Naive thymus-derived CD4-positive, alpha-beta T cell (primary cell): Measurements from ENCODE around the gene FAM13A. TPM values are rescaled to one million over a fixed set of nuclear protein-coding genes. Genes with fewer than 3 reads are reported as not detected.

Experiments used
- ATAC-seq: fragments of 150-1000 bp; cut with Tn5 transposase; 2 replicates; pipeline ENCODE4 v1.10.0; 2021; ENCODE audit warnings: mild to moderate bottlenecking, moderate library complexity
- CTCF ChIA-PET: fragments of 350-600 bp; sonication (Branson Sonifier 250); formaldehyde crosslinking; loops from one replicate; lab custom pipeline; 2021; ENCODE audit warnings: antibody characterized with exemption; lab: Charles Lee
- POLR2A ChIA-PET: fragments of 350-600 bp; sonication (Branson Sonifier 250); formaldehyde crosslinking; loops from one replicate; lab custom pipeline; 2021; ENCODE audit warnings: antibody characterized with exemption, inconsistent platforms; lab: Charles Lee
- DNase-seq, 9 donors: peaks; one replicate each; pipeline versions ENCODE4 v3.0.0 to v3.0.0-alpha.2; 2020 to 2022; ENCODE audit warnings: mixed read lengths in 1 of 9
- H3K27ac ChIP-seq: one replicate; pipeline ENCODE4 v1.7.0; 2013; ENCODE audit warnings: mild to moderate bottlenecking, low read depth, low read length, moderate library complexity
- H3K27me3 ChIP-seq, 2 donors: one replicate each; pipeline ENCODE4 v1.7.0; 2013; ENCODE audit warnings: low read length in 2 of 2, mild to moderate bottlenecking in 2 of 2, moderate library complexity in 2 of 2; ENCODE audit not compliant: control insufficient read depth in 2 of 2, insufficient read depth in 2 of 2
- H3K36me3 ChIP-seq, 3 experiments: 1 replicate in 2 of 3; 2 replicates in 1 of 3; pipeline ENCODE4 v1.7.0; 2013; ENCODE audit warnings: low read length in 3 of 3, mild to moderate bottlenecking in 3 of 3, moderate library complexity in 1 of 3; ENCODE audit not compliant: insufficient read depth in 3 of 3, control insufficient read depth in 2 of 3
- H3K4me1 ChIP-seq, 2 donors: one replicate each; pipeline ENCODE4 v1.7.0; 2013; ENCODE audit warnings: low read length in 2 of 2, mild to moderate bottlenecking in 2 of 2, moderate library complexity in 1 of 2; ENCODE audit not compliant: control insufficient read depth in 2 of 2, insufficient read depth in 2 of 2
- H3K4me3 ChIP-seq: 2 replicates; pipeline ENCODE4 v1.7.0; 2013; ENCODE audit warnings: mild to moderate bottlenecking, low read length
- H3K9me3 ChIP-seq, 3 experiments: 1 replicate in 2 of 3; 2 replicates in 1 of 3; pipeline ENCODE4 v1.7.0; 2013; ENCODE audit warnings: low read length in 3 of 3; ENCODE audit not compliant: control insufficient read depth in 2 of 3
- H3K27ac Mint-ChIP-seq, 9 donors: one replicate each; pipeline ENCODE4 v1.8.0; 2020 to 2022; ENCODE audit warnings: mixed read lengths in 9 of 9, mild to moderate bottlenecking in 8 of 9, moderate library complexity in 5 of 9, inconsistent platforms in 2 of 9
- H3K27me3 Mint-ChIP-seq, 5 donors: one replicate each; pipeline ENCODE4 v1.8.0; 2021 to 2022; ENCODE audit warnings: mixed read lengths in 5 of 5, mild to moderate bottlenecking in 1 of 5
- H3K36me3 Mint-ChIP-seq, 5 donors: one replicate each; pipeline ENCODE4 v1.8.0; 2020 to 2022; ENCODE audit warnings: mixed read lengths in 5 of 5, mild to moderate bottlenecking in 3 of 5, inconsistent platforms in 1 of 5
- H3K4me1 Mint-ChIP-seq, 7 donors: one replicate each; pipeline ENCODE4 v1.8.0; 2020 to 2022; ENCODE audit warnings: mixed read lengths in 7 of 7, mild to moderate bottlenecking in 3 of 7, inconsistent platforms in 1 of 7
- H3K4me3 Mint-ChIP-seq, 10 donors: one replicate each; pipeline ENCODE4 v1.8.0; 2020 to 2022; ENCODE audit warnings: mild to moderate bottlenecking in 10 of 10, mixed read lengths in 10 of 10, moderate library complexity in 6 of 10, inconsistent platforms in 2 of 10
- H3K9me3 Mint-ChIP-seq, 11 donors: one replicate each; pipeline ENCODE4 v1.8.0; 2020 to 2022; ENCODE audit warnings: mixed read lengths in 11 of 11, mild to moderate bottlenecking in 4 of 11, inconsistent platforms in 1 of 11, moderate library complexity in 1 of 11
- intact Hi-C, 2 donors: fragments of 100-400 bp; cut with micrococcal nuclease; formaldehyde crosslinking; loops; one replicate each; pipeline ENCODE4 v1.15.1; 2023
- polyA plus RNA-seq, 2 donors: library from polyadenylated mRNA; unstranded; fragments of 300-500 nt; fragmentation: Illumina TruSeq; gene quantifications; one replicate each; pipeline ENCODE4 v1.2.3, GENCODE V29; 2021
- total RNA-seq, 6 experiments: library from RNA in 5 of 6; stranded (reverse) in 5 of 6; gene quantifications; 1 replicate in 5 of 6; 2 replicates in 1 of 6; pipeline ENCODE4 v1.2.3 and lab custom pipeline; 2021 to 2026

The FAM13A gene
- total and polyA plus RNA-seq, 7 experiments from 2014 or later, result 4.5 to 60.4 (median 10.2) TPM

- no peak for ATAC-seq
- no peaks in the 10 kb centered on the region for H3K9me3 Mint-ChIP-seq
- no peaks in the 10 kb centered on the region for H3K27me3 ChIP-seq
- peaks cover 0 to 36% (median 28%) of the 10 kb centered on the region in 5 donors for H3K36me3 Mint-ChIP-seq
- no peaks in the 10 kb centered on the region for H3K4me1 Mint-ChIP-seq
- H3K4me1 ChIP-seq, result no peaks in the 10 kb centered on the region
- H3K27ac Mint-ChIP-seq, result no peak overlapping the region
- CTCF ChIA-PET, result no interaction called here
- no peak overlapping the region for H3K4me3 Mint-ChIP-seq
- intact Hi-C loops, result no loop called here
- H3K4me3 ChIP-seq, result no peak overlapping the region
- DNase-seq, result no peak
- POLR2A ChIA-PET, result no interaction called here
- no peak overlapping the region for H3K27ac ChIP-seq
- no peaks in the 10 kb centered on the region for H3K27me3 Mint-ChIP-seq
- no peaks in the 10 kb centered on the region for H3K9me3 ChIP-seq
- H3K36me3 ChIP-seq, result peaks cover 0 to 45% (median 0%) of the 10 kb centered on the region in 3 experiments
These were observed 304.2 kb downstream of the FAM13A start for GRCh38 chr4:88752754-88753153.

- H3K27ac Mint-ChIP-seq, result peak overlapping the region in 1 of 9 donors; percentile 11
- DNase-seq, result no peak
- no peak for ATAC-seq
- Histone ChIP-seq H3K27me3 (no peaks in the 10 kb centered on the region), H3K4me1 (no peaks in the 10 kb centered on the region), H3K9me3 (no peaks in the 10 kb centered on the region), H3K4me3 (no peak overlapping the region), H3K36me3 (peaks cover 0 to 49% (median 0%) of the 10 kb centered on the region in 3 experiments), H3K27ac (no peak overlapping the region)
- no peak overlapping the region for H3K4me3 Mint-ChIP-seq
- peaks cover 0 to 42% (median 34%) of the 10 kb centered on the region in 5 donors for H3K36me3 Mint-ChIP-seq
- POLR2A ChIA-PET, result no interaction called here
- no peaks in the 10 kb centered on the region for H3K4me1 Mint-ChIP-seq
- no peaks in the 10 kb centered on the region for H3K27me3 Mint-ChIP-seq
- H3K9me3 Mint-ChIP-seq, result no peaks in the 10 kb centered on the region
- intact Hi-C loops, result no loop called here
- CTCF ChIA-PET, result no interaction called here
These were observed 304.9 kb downstream of the FAM13A start for GRCh38 chr4:88752076-88752463.

- no peak overlapping the region for H3K27ac ChIP-seq
- H3K9me3 Mint-ChIP-seq, result no peaks in the 10 kb centered on the region
- H3K36me3 Mint-ChIP-seq, result peaks cover 0 to 47% (median 37%) of the 10 kb centered on the region in 5 donors
- H3K4me1 ChIP-seq, result no peaks in the 10 kb centered on the region
- no peaks in the 10 kb centered on the region for H3K27me3 Mint-ChIP-seq
- peak overlapping the region in 1 of 9 donors; percentile 11 for H3K27ac Mint-ChIP-seq
- H3K36me3 ChIP-seq, result peaks cover 0 to 55% (median 0%) of the 10 kb centered on the region in 3 experiments
- H3K4me3 Mint-ChIP-seq, result no peak overlapping the region
- intact Hi-C loops, result no loop called here
- ATAC-seq (no peak), DNase-seq (no peak)
- no peak overlapping the region for H3K4me3 ChIP-seq
- no peaks in the 10 kb centered on the region for H3K9me3 ChIP-seq
- H3K27me3 ChIP-seq, result no peaks in the 10 kb centered on the region
- ChIA-PET CTCF (no interaction called here), POLR2A (no interaction called here)
- H3K4me1 Mint-ChIP-seq, result no peaks in the 10 kb centered on the region
These were observed 305.5 kb downstream of the FAM13A start for GRCh38 chr4:88751258-88752075.

DNA sequence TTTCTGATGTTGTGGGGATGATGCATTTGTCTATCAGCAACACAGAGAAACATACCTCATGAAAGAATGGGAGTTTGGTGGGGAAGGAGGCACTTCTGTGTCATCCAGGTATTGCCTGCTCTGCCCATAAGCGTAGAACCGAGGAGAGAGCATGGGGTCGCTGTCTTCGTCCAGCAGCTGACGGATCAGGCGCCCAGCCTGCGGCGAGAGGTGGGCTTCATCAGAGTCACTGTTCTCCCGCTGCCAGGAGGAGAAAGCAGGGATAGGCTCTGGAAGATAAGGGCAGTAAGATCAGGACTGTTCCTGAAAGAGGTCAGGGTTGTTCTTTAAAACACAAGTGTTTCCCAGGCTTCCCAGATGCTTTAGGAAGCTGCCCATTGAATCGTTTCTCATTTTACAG is 306.6 kb downstream of the FAM13A start:
- H3K27me3 Mint-ChIP-seq, result no peaks in the 10 kb centered on the region
- no peak for ATAC-seq
- no peak overlapping the region for H3K27ac Mint-ChIP-seq
- peaks cover 0 to 50% (median 42%) of the 10 kb centered on the region in 5 donors for H3K36me3 Mint-ChIP-seq
- H3K9me3 ChIP-seq, result no peaks in the 10 kb centered on the region
- no peaks in the 10 kb centered on the region for H3K9me3 Mint-ChIP-seq
- H3K27me3 ChIP-seq, result no peaks in the 10 kb centered on the region
- intact Hi-C loops, result no loop called here
- ChIA-PET CTCF (no interaction called here), POLR2A (no interaction called here)
- no peak for DNase-seq
- H3K4me1 ChIP-seq, result no peaks in the 10 kb centered on the region
- H3K36me3 ChIP-seq, result peaks cover 0 to 60% (median 0%) of the 10 kb centered on the region in 3 experiments
- H3K4me3 ChIP-seq, result no peak overlapping the region
- H3K27ac ChIP-seq, result no peak overlapping the region
- H3K4me1 Mint-ChIP-seq, result no peaks in the 10 kb centered on the region
- no peak overlapping the region for H3K4me3 Mint-ChIP-seq

DNA sequence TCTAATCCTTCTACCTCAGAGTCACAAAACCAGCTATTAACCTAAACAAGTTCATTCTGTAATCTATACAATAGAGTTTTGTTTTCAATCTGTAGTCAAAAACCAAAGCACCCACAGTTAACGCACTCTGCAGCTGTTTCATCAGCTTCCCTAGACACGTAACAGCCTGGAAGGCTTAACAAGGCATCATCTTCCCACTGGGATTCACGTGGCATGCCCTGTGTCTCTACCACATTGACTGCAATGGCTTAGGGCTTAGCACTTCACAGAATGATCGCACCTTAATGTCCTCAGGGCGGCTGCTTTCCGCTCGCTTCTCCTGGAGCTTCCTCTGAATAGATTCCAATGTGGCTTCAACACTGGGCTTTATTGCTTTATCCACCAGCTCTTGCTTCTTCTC is 309.6 kb downstream of the FAM13A start:
- H3K4me3 ChIP-seq, result no peak overlapping the region
- H3K27me3 Mint-ChIP-seq, result no peaks in the 10 kb centered on the region
- no peak overlapping the region for H3K4me3 Mint-ChIP-seq
- H3K27ac ChIP-seq, result no peak overlapping the region
- no peak for ATAC-seq
- ChIA-PET POLR2A (no interaction called here), CTCF (interaction anchor here (0.5 kb wide), 1 partner anchor 309 kb away, joined by 3 read pairs; no protein-coding TSS in a partner anchor)
- peaks cover 0 to 61% (median 0%) of the 10 kb centered on the region in 3 experiments for H3K36me3 ChIP-seq
- H3K4me1 ChIP-seq, result no peaks in the 10 kb centered on the region
- no peaks in the 10 kb centered on the region for H3K9me3 ChIP-seq
- intact Hi-C loops, result no loop called here
- peak overlapping the region in 1 of 9 donors; percentile 66 for H3K27ac Mint-ChIP-seq
- no peak for DNase-seq
- no peaks in the 10 kb centered on the region for H3K27me3 ChIP-seq
- H3K36me3 Mint-ChIP-seq, result peaks cover 0 to 51% (median 42%) of the 10 kb centered on the region in 5 donors
- no peaks in the 10 kb centered on the region for H3K4me1 Mint-ChIP-seq
- no peaks in the 10 kb centered on the region for H3K9me3 Mint-ChIP-seq

GRCh38 chr4:88746206-88746605 is 310.8 kb downstream of the FAM13A start:
- Mint-ChIP-seq H3K9me3 (no peaks in the 10 kb centered on the region), H3K36me3 (peaks cover 0 to 56% (median 41%) of the 10 kb centered on the region in 5 donors), H3K27ac (peak overlapping the region in 1 of 9 donors; percentile 57), H3K27me3 (no peaks in the 10 kb centered on the region), H3K4me3 (no peak overlapping the region), H3K4me1 (peaks cover 0 to under 1% (median 0%) of the 10 kb centered on the region in 7 donors)
- no peak overlapping the region for H3K4me3 ChIP-seq
- ChIA-PET CTCF (no interaction called here), POLR2A (no interaction called here)
- peaks cover 0 to 55% (median 0%) of the 10 kb centered on the region in 3 experiments for H3K36me3 ChIP-seq
- no peaks in the 10 kb centered on the region for H3K4me1 ChIP-seq
- intact Hi-C loops, result no loop called here
- H3K9me3 ChIP-seq, result no peaks in the 10 kb centered on the region
- no peaks in the 10 kb centered on the region for H3K27me3 ChIP-seq
- no peak for DNase-seq
- no peak for ATAC-seq
- no peak overlapping the region for H3K27ac ChIP-seq
